GM12891 (cell line): ENCODE results near the gene PLEKHS1.

Experiments
- POLR2A ChIP-seq: IDR thresholded peaks from 2 replicates; pipeline ENCODE4 v1.6.1; 2011; ENCODE audit warnings: low read depth, low read length, control low read depth
- POLR2AphosphoS5 ChIP-seq: IDR thresholded peaks from 2 replicates; pipeline ENCODE4 v1.6.1; 2011; ENCODE audit warnings: low read depth, low read length, control low read depth
- SPI1 ChIP-seq: IDR thresholded peaks from 2 replicates; pipeline ENCODE4 v1.6.1; 2011; ENCODE audit warnings: low read depth, low read length, control low read depth
- TAF1 ChIP-seq: IDR thresholded peaks from 2 replicates; pipeline ENCODE4 v1.6.1; 2011; ENCODE audit warnings: low read depth, low read length, control low read depth

- no peak for TF ChIP-seq POLR2A
- no peak for TF ChIP-seq TAF1
- TF ChIP-seq POLR2AphosphoS5, result no peak
- no peak for TF ChIP-seq SPI1
Measured at GRCh38 chr10:113704637-113705343, 46.7 kb upstream of the PLEKHS1 start.
